GM19395 (cell line): ENCODE results near the gene ARHGAP45.

Source experiments
- ATAC-seq: cut with Tn5 transposase; IDR thresholded peaks from one replicate; pipeline ENCODE4 v1.9.1; 2021; ENCODE audit warnings: mild to moderate bottlenecking, moderate library complexity; ENCODE audit not compliant: unreplicated experiment

ARHGAP45 gene

DNA sequence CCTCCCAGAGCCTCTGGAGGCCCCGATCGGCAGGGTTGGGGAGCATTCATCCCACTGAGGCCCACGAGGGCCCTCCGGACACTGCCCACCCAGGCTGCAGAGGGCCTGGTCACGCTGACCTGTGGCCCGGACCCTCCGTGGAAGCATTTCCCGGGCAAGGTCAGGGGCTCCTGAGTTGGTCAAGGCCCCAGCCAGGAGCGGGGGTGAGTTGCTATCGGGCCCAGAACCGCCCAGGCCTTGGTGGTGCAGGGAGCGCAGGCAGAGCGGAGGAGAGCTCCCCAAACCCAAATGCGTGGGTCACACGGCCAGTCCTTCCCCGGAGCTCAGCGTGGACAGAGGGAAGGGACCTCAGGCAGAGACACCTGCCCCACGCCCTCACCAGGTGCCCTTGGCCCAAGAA is 62.6 kb downstream of the ARHGAP45 start:
- no peak for ATAC-seq

DNA sequence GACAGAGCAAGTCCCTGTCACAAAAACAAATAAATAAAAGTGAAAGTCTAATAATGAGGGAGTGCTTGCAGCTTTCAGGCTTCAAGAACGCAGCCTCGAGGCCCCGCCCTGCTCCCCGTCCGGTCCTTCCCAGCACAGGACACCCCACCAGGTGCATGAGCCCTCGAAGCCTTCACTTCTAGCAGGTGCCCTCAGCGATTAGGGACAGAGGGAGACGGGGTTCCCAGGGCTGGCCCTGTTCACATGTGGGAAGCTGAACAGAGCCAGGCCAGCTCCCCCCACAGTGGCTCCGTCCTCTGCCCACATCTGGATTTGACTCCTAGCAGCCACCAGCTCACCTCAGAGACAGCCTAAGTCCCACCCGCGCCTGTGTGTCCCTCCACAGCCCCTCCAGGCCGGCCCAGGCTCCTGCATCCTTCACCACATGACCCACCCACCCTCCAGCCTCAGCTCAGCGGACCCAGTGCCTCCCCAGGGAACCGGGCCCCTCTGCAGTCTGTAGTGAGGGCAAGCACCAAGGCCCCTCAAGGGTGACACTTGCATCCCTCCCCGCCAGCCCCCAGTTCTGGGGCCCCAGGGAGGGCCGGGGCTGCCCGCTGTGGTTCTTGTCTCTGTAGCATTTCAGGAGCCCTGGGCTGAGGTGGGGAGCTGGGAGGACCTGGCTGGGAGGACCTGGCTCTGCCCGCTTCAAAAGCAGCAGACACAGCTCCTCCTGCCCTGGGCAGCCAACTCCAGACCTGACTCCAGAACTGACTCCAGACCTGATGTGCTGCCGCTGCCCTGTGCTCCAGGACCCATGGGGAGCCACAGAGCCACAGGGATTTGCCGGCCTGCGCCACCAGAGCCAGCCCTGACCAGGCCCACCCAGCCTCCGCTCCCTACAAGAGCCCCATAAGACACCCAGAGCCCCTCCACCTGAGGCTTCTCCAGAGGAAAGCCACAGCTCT is 64.1 kb downstream of the ARHGAP45 start:
- ATAC-seq, result no peak

GRCh38 chr19:1131718-1132551 is 65.0 kb downstream of the ARHGAP45 start:
- ATAC-seq, result peak; percentile 51

DNA sequence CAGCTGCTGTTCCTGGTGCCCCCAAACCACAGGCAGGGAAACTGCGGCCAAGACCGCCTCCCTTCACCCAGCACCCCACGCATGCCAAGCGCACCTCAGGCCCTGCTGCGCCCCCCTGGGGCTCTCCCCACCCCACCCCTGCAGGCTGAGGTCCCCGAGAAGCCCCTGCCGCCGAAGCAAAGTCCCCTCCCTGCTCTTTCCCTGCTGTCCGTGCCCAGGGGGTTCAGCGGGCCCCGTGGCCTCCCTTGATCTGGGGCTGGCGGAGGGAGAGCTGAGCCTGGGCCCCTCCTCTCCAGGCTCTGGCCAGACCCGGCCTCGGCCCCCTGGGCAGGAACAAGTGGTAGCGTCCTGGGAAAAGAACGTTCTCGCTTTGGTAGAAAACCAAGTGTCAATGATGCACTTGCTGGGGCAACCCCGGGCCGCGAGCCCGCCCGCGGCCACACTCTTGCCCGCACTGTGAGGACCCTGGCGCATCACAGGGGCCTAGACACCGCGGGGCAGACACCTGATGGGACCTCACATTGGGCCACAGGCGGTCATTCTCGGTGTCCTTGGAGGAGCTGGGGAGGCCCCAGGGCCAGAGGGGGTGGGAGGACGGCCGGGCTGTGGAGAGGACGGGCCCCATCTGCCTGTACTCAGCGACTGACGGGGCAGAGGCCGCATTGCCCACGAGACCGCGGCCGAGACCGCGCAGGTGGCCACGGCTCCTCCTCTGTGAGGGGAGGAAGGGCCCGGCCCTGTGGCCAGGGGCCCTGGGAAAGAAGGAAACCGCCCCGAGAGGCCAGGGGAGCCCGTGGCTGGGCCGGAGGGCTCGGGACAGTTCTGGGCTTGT is 65.8 kb downstream of the ARHGAP45 start:
- ATAC-seq, result peak; percentile 24

DNA sequence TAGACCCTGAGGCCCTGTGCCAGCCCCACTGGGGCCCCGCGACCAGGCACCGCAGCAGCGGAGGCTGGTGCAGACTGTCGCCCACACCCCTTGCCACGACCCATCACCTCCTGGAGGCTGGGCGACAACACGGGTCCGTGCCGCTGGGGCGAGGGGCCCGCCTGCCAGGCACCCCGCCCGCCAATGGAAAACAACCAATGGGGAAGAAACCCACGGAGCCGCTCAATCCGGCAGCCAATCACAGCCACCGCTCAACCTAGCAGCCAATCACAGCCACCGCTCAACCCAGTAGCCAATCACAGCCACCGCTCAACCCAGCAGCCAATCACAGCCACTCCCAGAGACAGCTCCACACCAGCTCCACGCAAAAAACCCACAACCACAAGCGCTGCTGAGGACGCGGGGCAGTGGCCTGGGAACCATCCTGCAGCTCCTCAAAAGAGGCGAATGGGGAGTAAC is 66.5 kb downstream of the ARHGAP45 start:
- ATAC-seq, result no peak

- no peak for ATAC-seq
These were observed 67.5 kb downstream of the ARHGAP45 start for GRCh38 chr19:1134431-1134830.

DNA sequence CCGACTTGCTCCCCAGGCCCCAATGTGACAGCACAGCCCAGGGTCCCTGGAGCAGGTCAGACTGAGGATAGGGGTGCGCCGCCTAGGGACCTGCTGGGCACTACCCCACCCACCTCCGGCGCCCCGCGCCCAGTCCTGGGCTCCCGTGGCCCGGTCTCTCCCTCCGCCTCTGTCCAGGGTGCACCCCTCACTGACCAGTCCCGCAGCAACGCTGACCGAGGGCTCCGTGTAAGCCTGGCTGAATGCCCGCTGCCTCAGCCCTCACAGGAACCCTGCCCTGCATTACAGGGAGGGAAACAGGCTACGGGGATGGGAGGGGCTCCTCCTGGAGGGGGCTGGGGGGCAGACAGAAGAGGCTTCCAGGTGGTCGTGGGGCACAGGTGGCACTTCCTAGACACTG is 68.5 kb downstream of the ARHGAP45 start:
- no peak for ATAC-seq

DNA sequence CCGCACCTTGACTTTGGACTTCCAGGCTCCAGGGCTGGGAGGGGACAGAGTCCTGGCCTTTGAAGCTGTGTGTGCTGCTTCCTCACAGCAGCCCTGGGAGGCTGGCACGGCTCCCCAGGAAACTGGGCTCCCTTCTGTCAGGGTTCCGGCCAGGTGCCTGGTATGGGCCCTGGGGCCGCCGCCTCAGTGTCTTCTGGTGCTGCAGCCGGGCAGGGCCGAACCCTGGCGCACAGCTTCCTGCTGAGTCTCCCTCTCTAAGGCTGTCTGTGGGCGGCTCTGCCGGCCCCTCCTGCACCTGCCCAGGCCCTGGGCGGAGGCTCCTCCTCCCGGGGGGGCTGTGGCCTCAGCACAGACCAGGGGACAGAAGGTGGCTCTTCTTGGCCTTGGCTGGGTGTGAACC is 69.2 kb downstream of the ARHGAP45 start:
- no peak for ATAC-seq
